Cardiac muscle cell (in vitro differentiated cells and primary cell): ENCODE measurements around the gene EML3. TPM values are rescaled to one million over a fixed set of nuclear protein-coding genes. Genes with fewer than 3 reads are reported as not detected.

Experiments used
- DNase-seq, 2 donors: peaks; one replicate each; pipeline versions ENCODE4 v3.0.0 to v3.0.0-alpha.2; 2010 to 2017; ENCODE audit warnings: low read depth in 1 of 2, low spot score in 1 of 2
- H3K27ac ChIP-seq: fragments of 200-600 bp; sonication (generic); 2 replicates; pipeline ENCODE4 v1.5.1; 2016
- H3K27me3 ChIP-seq: fragments of 200-600 bp; sonication (generic); 2 replicates; pipeline ENCODE4 v1.6.0; 2016; ENCODE audit warnings: control low read depth
- H3K36me3 ChIP-seq: fragments of 200-600 bp; sonication (generic); 2 replicates; pipeline ENCODE4 v1.5.1; 2016; ENCODE audit warnings: control low read depth
- H3K4me1 ChIP-seq: fragments of 200-600 bp; sonication (generic); 2 replicates; pipeline ENCODE4 v1.8.1; 2017; ENCODE audit warnings: low read depth, mild to moderate bottlenecking, mixed run types
- H3K4me3 ChIP-seq: fragments of 200-600 bp; sonication (generic); 2 replicates; pipeline ENCODE4 v1.5.1; 2016; ENCODE audit warnings: mild to moderate bottlenecking
- H3K9me3 ChIP-seq: fragments of 200-600 bp; sonication (generic); 2 replicates; pipeline ENCODE4 v1.5.1; 2017; ENCODE audit warnings: low read depth, mild to moderate bottlenecking, control low read depth
- polyA plus RNA-seq: library from polyadenylated mRNA; unstranded; fragments of >200 nt; fragmentation: Nextera tagmentation; extraction: Ambion mirVana; gene quantifications from 2 replicates; pipeline ENCODE4 v1.2.1, GENCODE V29; 2016
- total RNA-seq: library from RNA; depleted of rRNA; stranded (reverse); fragments of >200 nt; gene quantifications from 2 replicates; pipeline ENCODE4 v1.2.3, GENCODE V29; 2016
- TF ChIP-seq, protein P1 (sequence below): IDR thresholded peaks from 2 replicates; pipeline ENCODE4 v1.5.1; 2012; ENCODE audit warnings: low read depth, mild to moderate bottlenecking, low read length

Gene EML3
- total and polyA plus RNA-seq, 2 experiments from 2014 or later, result 32.0 to 42.8 TPM

DNA sequence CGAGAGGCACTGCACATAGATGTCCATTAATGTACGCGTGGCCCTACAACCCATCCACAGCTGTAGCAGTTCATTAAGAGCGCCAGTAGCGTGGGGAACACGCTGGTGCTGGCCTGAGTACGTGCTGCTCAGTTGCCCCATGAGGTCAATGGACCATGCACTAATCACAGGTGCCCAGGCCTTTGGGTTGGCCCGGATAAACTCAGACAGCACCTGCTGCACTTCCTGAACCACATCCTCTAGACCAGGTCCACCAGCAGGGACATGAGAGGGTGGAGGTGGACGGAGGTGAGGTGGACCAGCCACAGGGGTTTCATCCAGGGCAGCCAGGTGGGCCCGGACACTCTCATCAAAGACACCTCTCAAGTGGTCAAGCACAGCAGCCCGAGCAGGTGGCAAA, 36.9 kb upstream of the EML3 start:
- Histone ChIP-seq H3K9me3 (no peaks in the 10 kb centered on the region), H3K36me3 (peaks cover 15% of the 10 kb centered on the region), H3K27ac (no peak overlapping the region), H3K4me1 (peaks cover 4% of the 10 kb centered on the region), H3K27me3 (no peaks in the 10 kb centered on the region), H3K4me3 (no peak overlapping the region)
- TF ChIP-seq, protein P1, sequence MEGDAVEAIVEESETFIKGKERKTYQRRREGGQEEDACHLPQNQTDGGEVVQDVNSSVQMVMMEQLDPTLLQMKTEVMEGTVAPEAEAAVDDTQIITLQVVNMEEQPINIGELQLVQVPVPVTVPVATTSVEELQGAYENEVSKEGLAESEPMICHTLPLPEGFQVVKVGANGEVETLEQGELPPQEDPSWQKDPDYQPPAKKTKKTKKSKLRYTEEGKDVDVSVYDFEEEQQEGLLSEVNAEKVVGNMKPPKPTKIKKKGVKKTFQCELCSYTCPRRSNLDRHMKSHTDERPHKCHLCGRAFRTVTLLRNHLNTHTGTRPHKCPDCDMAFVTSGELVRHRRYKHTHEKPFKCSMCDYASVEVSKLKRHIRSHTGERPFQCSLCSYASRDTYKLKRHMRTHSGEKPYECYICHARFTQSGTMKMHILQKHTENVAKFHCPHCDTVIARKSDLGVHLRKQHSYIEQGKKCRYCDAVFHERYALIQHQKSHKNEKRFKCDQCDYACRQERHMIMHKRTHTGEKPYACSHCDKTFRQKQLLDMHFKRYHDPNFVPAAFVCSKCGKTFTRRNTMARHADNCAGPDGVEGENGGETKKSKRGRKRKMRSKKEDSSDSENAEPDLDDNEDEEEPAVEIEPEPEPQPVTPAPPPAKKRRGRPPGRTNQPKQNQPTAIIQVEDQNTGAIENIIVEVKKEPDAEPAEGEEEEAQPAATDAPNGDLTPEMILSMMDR, result no peak
- no peak for DNase-seq

DNA sequence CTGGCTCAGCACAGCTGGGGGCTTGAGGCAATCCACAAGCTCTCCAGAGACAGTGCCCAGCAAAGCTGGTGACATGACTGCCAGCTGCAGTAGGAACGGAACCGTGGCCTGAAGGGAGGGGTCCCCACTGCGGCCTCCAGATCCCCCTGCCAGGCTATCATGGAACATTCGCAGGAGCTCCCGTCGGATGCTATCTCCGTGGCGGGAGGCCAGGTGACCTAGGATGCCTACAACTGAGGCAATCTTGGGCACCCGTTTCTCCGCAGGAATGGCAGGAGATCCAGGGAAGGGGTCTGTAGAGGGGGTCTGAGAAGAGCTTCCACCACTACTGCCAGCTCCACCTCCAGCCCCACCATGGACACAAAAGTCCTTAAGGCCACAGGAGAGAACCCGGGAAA, 36.4 kb upstream of the EML3 start:
- Histone ChIP-seq H3K9me3 (no peaks in the 10 kb centered on the region), H3K4me1 (peaks cover 4% of the 10 kb centered on the region), H3K27me3 (no peaks in the 10 kb centered on the region), H3K36me3 (peaks cover 15% of the 10 kb centered on the region), H3K4me3 (no peak overlapping the region), H3K27ac (no peak overlapping the region)
- TF ChIP-seq, protein P1, result no peak
- DNase-seq, result no peak

DNA sequence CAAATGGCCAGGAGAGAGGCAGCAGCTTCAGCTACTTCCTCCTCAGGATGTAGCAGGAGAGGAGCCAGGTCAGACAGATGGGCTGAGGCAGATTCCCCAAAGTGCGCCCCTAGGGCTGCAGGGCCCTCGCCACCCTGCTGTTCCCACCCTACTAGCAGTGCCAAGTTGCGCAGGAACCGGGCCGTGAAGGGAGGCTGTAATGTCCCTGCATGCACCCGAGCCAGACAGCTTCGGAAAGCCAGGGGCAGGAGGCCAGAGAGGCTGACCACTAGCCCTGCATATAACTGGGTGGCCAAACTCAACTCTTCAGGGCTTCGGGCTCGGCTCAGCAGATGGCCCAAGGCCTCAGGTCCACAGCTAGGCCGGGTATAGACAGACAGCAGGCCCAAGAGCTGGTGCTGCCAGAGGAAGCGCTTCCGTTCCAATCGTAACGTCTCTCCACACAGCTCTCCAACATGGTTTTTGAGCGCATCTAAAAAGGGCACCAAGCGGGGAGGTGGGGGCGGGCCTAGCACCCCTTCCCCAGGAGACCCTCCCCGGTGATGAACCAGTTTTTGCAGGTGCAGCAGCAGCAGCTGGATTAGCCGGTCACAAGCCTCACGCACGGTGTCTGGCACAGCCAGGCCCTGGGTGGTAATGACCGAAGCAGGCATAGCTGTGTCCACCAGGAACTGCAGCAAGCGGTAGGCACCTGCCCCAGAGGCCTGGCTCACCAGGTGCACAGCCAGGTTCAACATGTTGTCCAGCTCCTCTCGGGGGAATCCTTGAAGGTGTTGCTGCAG, 35.8 kb upstream of the EML3 start:
- Histone ChIP-seq H3K4me3 (no peak overlapping the region), H3K9me3 (no peaks in the 10 kb centered on the region), H3K36me3 (peaks cover 15% of the 10 kb centered on the region), H3K27ac (no peak overlapping the region), H3K4me1 (peaks cover 4% of the 10 kb centered on the region), H3K27me3 (no peaks in the 10 kb centered on the region)
- no peak for DNase-seq
- TF ChIP-seq, protein P1, result no peak

DNA sequence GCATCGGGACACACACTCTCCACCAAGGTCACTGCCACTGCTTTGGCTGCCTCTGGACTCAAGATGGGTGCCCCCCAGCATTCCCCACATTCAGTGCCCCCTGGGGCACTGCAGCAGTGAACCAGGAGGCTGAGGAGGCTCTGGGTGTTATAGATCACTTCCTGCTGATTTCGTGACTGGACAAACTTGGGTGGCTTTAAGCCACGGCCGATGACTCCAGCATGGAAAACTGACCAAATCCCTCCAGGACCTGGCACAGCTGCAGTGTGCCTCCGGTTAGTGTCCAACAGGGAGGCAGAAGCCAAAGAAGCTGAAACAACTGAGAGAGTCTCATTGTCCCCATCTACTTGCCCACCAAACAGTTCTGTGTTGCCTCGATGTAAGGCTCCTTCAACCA, 35.0 kb upstream of the EML3 start:
- TF ChIP-seq, protein P1, result no peak
- no peaks in the 10 kb centered on the region for H3K9me3 ChIP-seq
- no peak overlapping the region for H3K27ac ChIP-seq
- no peaks in the 10 kb centered on the region for H3K27me3 ChIP-seq
- H3K36me3 ChIP-seq, result peaks cover 20% of the 10 kb centered on the region
- DNase-seq, result no peak
- H3K4me3 ChIP-seq, result no peak overlapping the region
- H3K4me1 ChIP-seq, result peaks cover 4% of the 10 kb centered on the region

DNA sequence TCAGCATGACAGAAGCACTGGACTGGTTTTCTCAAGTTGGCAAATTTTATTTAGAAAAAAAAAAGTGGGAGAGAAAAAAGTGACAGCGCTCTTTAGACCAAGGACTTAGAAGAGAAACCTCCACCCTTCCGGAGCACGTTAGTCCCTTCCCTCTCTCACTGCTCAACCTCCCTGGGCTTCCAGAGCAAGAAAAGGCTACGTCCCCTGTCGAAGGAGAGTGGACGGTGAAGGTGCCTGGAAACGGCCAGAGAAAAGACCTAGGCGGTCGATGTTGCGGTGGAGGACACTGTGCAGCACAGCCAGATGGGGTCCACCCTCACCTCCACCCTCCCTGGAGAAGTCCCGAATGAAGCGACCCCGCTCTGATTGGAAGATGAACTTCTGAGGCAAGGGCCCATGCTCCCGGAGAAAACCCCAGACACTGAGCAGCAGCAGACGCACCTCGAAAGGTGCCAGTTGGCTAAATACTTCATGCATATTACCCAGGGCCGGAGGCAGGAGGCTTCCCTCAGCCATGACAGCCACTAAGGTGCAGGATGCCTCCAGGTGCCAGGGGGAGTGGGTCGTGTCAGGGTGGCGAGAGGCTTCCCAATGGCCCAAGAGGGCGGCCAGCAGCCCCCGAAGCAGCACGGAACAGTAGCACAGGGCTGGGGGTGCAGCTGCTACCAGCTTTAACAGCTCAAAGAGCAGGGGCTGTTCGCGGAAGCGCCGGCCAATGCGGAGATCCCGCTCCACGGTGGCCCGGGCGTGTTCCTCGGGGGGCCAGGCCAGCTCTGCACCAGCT, 34.4 kb upstream of the EML3 start:
- no peak for DNase-seq
- no peak overlapping the region for H3K4me3 ChIP-seq

More for the DNA sequence above, 34.4 kb upstream of the EML3 start:
- Histone ChIP-seq H3K27ac (no peak overlapping the region), H3K9me3 (no peaks in the 10 kb centered on the region), H3K27me3 (no peaks in the 10 kb centered on the region), H3K4me1 (peaks cover 4% of the 10 kb centered on the region), H3K36me3 (peaks cover 20% of the 10 kb centered on the region)
- TF ChIP-seq, protein P1, result no peak
